Measurements from ENCODE around the gene TENM3. TPM values are rescaled to one million over a fixed set of nuclear protein-coding genes. Genes with fewer than 3 reads are reported as not detected.

TENM3 gene
- polyA plus RNA-seq, 1 of the 3 experiments (the other 2 are of a cell fraction): 10.4 TPM

GRCh38 chr4:182743815-182744214 is 500.6 kb downstream of the TENM3 start:
- Histone ChIP-seq H2AFZ (ENCODE audit: low read depth) (no peak overlapping the region), H4K20me1 (ENCODE audit: insufficient read depth) (no peaks in the 10 kb centered on the region), H3K27ac (ENCODE audit: low read depth in 2 of 2, low read length in 1 of 2) (no peak overlapping the region), H3K4me3 (ENCODE audit: low read depth in 2 of 2, low read length in 1 of 2) (no peak overlapping the region), H3K36me3 (replicated peaks in 1 of 2; ENCODE audit: control insufficient read depth in 1 of 2, insufficient read depth in 2 of 2, low read length in 1 of 2) (peaks cover 8 to 20% of the 10 kb centered on the region in 2 experiments), H3F3A (replicated peaks; ENCODE audit: insufficient read depth) (peaks cover 7% of the 10 kb centered on the region), H3K27me3 (ENCODE audit: insufficient read depth) (no peaks in the 10 kb centered on the region), H3K9ac (no peak overlapping the region), H3K9me2 (no peaks in the 10 kb centered on the region), H3K9me3 (0 out of 2 replicates have a peak, but pooled peaks cover 4% of the 10 kb centered on the region), H3K4me2 (no peak overlapping the region), H3K4me1 (ENCODE audit: control insufficient read depth in 1 of 2, insufficient read depth in 2 of 2, low read depth in 1 of 2, low read length in 1 of 2) (peaks cover 0 to 3% of the 10 kb centered on the region in 2 experiments; a peak in 3 of 4 replicates), H3K79me2 (ENCODE audit: insufficient read depth) (no peaks in the 10 kb centered on the region)
- TF ChIP-seq SIN3A (IDR thresholded peaks at IDR 0.05; ENCODE audit: borderline replicate concordance, low read depth, low read length): no peak
- no peak for TF ChIP-seq MAX (IDR thresholded peaks at IDR 0.05; ENCODE audit: low read depth)
- no peak for TF ChIP-seq CHD2 (IDR thresholded peaks at IDR 0.05; ENCODE audit: low read length, partially characterized antibody)
- no peak for TF ChIP-seq EZH2phosphoT487 (IDR thresholded peaks at IDR 0.05; ENCODE audit: borderline replicate concordance, low read depth)
- TF ChIP-seq FOXM1 (IDR thresholded peaks at IDR 0.05; ENCODE audit: low read depth): no peak
- no peak for TF ChIP-seq REST (IDR thresholded peaks at IDR 0.05; ENCODE audit: low read depth, low read length)
- TF ChIP-seq RCOR1 (IDR thresholded peaks at IDR 0.05; ENCODE audit: low read length): no peak
- no peak for TF ChIP-seq IRF3 (IDR thresholded peaks at IDR 0.05; ENCODE audit: low read depth, low read length)
- no peak for TF ChIP-seq TEAD4 (IDR thresholded peaks at IDR 0.05; ENCODE audit: borderline replicate concordance, insufficient read depth)
- no peak for TF ChIP-seq JUND (IDR thresholded peaks at IDR 0.05)
- no peak for DNase-seq
- ChIA-PET POLR2A (no interaction called here), CTCF (no interaction called here)

- H3K9me2 ChIP-seq: no peaks in the 10 kb centered on the region
- no peaks in the 10 kb centered on the region for H3K27me3 ChIP-seq (ENCODE audit: insufficient read depth)
- peaks cover 7% of the 10 kb centered on the region for H3F3A ChIP-seq (replicated peaks; ENCODE audit: insufficient read depth)
- H3K79me2 ChIP-seq (ENCODE audit: insufficient read depth): no peaks in the 10 kb centered on the region
- no peak overlapping the region for H3K4me2 ChIP-seq
- no peak for TF ChIP-seq CHD2 (IDR thresholded peaks at IDR 0.05; ENCODE audit: low read length, partially characterized antibody)
- TF ChIP-seq JUND (IDR thresholded peaks at IDR 0.05): no peak
- no peak for TF ChIP-seq POLR2AphosphoS5 (IDR thresholded peaks at IDR 0.05; ENCODE audit: low read depth, low read length)
- no peak for TF ChIP-seq SIN3A (IDR thresholded peaks at IDR 0.05; ENCODE audit: borderline replicate concordance, low read depth, low read length)
- no peak for TF ChIP-seq FOSL2 (IDR thresholded peaks at IDR 0.05; ENCODE audit: borderline replicate concordance, low read depth)
- no peak for TF ChIP-seq PBX3 (IDR thresholded peaks at IDR 0.05)
- TF ChIP-seq GATA2 (CRISPR knock-in tag; IDR thresholded peaks at IDR 0.05): peak; percentile 36; the same call in 1 of the 2 replicates
- 0 out of 2 replicates have a peak, but pooled peaks have one; percentile 12 for TF ChIP-seq RCOR1 (IDR thresholded peaks at IDR 0.05; ENCODE audit: low read length)
- peak in 1 of 2 experiments; percentile 60; a peak in 2 of 4 replicates for TF ChIP-seq EP300 (IDR thresholded peaks at IDR 0.05; ENCODE audit: borderline replicate concordance in 1 of 2, low read depth in 1 of 2, low read length in 1 of 2)
- no peak overlapping the region for H3K4me3 ChIP-seq (ENCODE audit: low read depth in 2 of 2, low read length in 1 of 2)
- CTCF ChIA-PET: no interaction called here
- POLR2A ChIA-PET: no interaction called here
- H4K20me1 ChIP-seq (ENCODE audit: insufficient read depth): no peaks in the 10 kb centered on the region
- H3K4me1 ChIP-seq (ENCODE audit: control insufficient read depth in 1 of 2, insufficient read depth in 2 of 2, low read depth in 1 of 2, low read length in 1 of 2): peaks cover 0 to 17% of the 10 kb centered on the region in 2 experiments; a peak in 3 of 4 replicates
- H3K36me3 ChIP-seq (replicated peaks in 1 of 2; ENCODE audit: control insufficient read depth in 1 of 2, insufficient read depth in 2 of 2, low read length in 1 of 2): peaks cover 8 to 20% of the 10 kb centered on the region in 2 experiments
- no peak overlapping the region for H2AFZ ChIP-seq (ENCODE audit: low read depth)
- WGBS (ENCODE audit: low lambda C conversion rate): 55% methylated on average over 4 of the region's 4 CpGs
- H3K27ac ChIP-seq (ENCODE audit: low read depth in 2 of 2, low read length in 1 of 2): peak overlapping the region in 1 of 2 experiments; percentile 19; a peak in 1 of 4 replicates
- DNase-seq: peak; percentile 41
- 0 out of 2 replicates have a peak, but pooled peaks cover 4% of the 10 kb centered on the region for H3K9me3 ChIP-seq
- no peak overlapping the region for H3K9ac ChIP-seq
These were observed 502.0 kb downstream of the TENM3 start for GRCh38 chr4:182745237-182745636.
